Left lung (tissue), 10 donors: Measurements from ENCODE around the gene KLB. TPM values are rescaled to one million over a fixed set of nuclear protein-coding genes. Genes with fewer than 3 reads are reported as not detected.
A peak's percentile ranks its signal among the peaks of the same experiment; 100 is the strongest.
"Not testable (repeated sequence)": the region's sequence is repeated elsewhere in the genome, so short reads cannot be mapped to it uniquely, and the experiment has no call there.

Source experiments
- ATAC-seq: fragments of 200-7000 bp; cut with Tn5 transposase; one replicate; pipeline ENCODE4 v1.9.1; 2020; ENCODE audit warnings: moderate library complexity
- DNase-seq, 4 donors: peaks; one replicate each; pipeline ENCODE4 v3.0.0-alpha.2; 2013 to 2020
- H3K27ac ChIP-seq, 2 donors: fragments of 200-600 bp; sonication (generic) in 1 of 2; one replicate each; pipeline versions ENCODE4 v1.5.0 to v1.8.0; 2020 to 2021
- H3K27me3 ChIP-seq, 2 donors: fragments of 200-600 bp; sonication (generic) in 1 of 2; one replicate each; pipeline versions ENCODE4 v1.5.0 to v1.8.0; 2020 to 2021
- H3K36me3 ChIP-seq, 2 donors: fragments of 200-600 bp; sonication (generic) in 1 of 2; one replicate each; pipeline versions ENCODE4 v1.5.0 to v1.8.0; 2020 to 2021
- H3K4me1 ChIP-seq, 2 donors: fragments of 200-600 bp; one replicate each; pipeline ENCODE4 v1.8.0; 2021
- H3K4me3 ChIP-seq, 2 donors: fragments of 200-600 bp; sonication (generic) in 1 of 2; one replicate each; pipeline versions ENCODE4 v1.5.0 to v1.8.0; 2020 to 2021; ENCODE audit warnings: mild to moderate bottlenecking in 1 of 2
- H3K9me3 ChIP-seq, 2 donors: fragments of 200-600 bp; sonication (generic) in 1 of 2; one replicate each; pipeline versions ENCODE4 v1.5.0 to v1.8.0; 2020 to 2021
- CTCF ChIP-seq, 2 donors: fragments of 200-600 bp; sonication (generic) in 1 of 2; IDR thresholded peaks; one replicate each; pipeline versions ENCODE4 v1.5.0 to v1.8.0; 2021; ENCODE audit warnings: antibody characterized with exemption in 2 of 2
- intact Hi-C, 2 donors: fragments of 100-400 bp; cut with DNase I; formaldehyde crosslinking; loops; one replicate each; pipeline versions ENCODE4 v1.11.2 to v1.14.2; 2022
- polyA plus RNA-seq, 6 donors: library from polyadenylated mRNA; unstranded; fragments of 120-200 nt; gene quantifications; one replicate each; pipeline ENCODE4 v1.2.1, GENCODE V29; 2013; ENCODE audit not compliant: insufficient read length in 6 of 6
- total RNA-seq, 2 donors: library from RNA; stranded (reverse); fragmentation: NEBNext Ultra II Directional; extraction: Animal tissue kit (Norgen Biotek cat#: 25700); gene quantifications; one replicate each; pipeline ENCODE4 v1.2.1, GENCODE V29; 2021
- donor health status: DM: no; HTN: yes; CAD: no.
- donor health status: DM: no; HTN: no; CAD: no.

KLB gene
- total and polyA plus RNA-seq, 8 donors = 0.18 to 2.2 (median 0.41) TPM

GRCh38 chr4:39365360-39365759 lies 41.4 kb upstream of the KLB start:
- ATAC-seq (peak; percentile 11), DNase-seq (no peak)
- TF ChIP-seq CTCF (IDR thresholded peaks at IDR 0.05) = no peak
- peak overlapping the region; percentile 86 to 87 for H3K27ac ChIP-seq
- H3K27me3 ChIP-seq = no peaks in the 10 kb centered on the region
- H3K36me3 ChIP-seq = no peaks in the 10 kb centered on the region
- intact Hi-C loops = no loop called here
- H3K4me3 ChIP-seq = peak overlapping the region; percentile 93 to 97
- H3K9me3 ChIP-seq = no peaks in the 10 kb centered on the region
- H3K4me1 ChIP-seq = peaks cover 4 to 32% of the 10 kb centered on the region in 2 donors

DNA sequence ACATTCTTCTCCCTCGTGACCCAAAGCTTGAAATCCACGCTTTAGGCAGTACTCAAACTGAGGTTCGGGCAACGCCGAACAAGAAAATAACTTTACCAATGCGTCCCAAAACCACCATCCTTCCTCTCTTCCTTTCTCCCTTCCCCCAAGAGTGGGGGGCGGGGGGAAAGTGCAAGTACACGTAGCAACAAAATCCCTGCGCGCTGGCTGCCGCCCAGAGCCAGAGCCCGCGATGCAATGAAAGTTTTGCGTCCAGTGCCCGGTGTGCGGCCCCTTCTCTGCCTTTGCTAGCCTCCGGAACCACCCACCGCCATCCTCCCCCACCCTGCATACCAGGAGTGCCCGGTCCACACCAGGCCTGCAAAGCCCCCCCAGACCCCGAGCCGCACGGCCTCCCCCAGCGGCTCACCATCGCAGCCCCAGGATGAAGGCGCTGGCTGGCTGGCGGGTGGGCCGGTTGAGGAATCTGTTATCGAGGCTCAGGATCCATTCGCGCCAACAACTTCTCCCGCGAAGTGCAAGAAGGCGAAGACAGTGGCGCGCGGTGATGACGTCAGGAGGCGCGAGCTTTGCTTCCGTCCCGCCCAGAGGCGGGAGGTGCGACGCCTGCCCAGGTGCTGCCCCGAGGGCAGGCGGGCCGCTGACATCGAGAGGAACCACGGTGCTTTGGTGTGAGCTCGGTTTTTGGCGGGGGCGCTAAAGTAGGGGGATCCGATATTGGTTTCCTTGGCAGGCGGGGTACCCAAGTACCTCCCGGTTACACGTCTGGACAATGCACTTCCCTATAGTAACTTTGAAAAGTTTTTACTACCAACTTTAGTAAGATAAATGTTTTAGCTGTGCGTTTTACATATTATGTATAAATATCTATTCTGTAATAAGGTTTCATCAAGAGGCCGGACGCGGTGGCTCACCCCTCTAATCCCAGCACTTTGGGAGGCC lies 40.6 kb upstream of the KLB start, which contains the start of gene RFC1:
TSS of gene RFC1 (minus strand) at position 533 of the 942 bp plus-strand sequence. CDS start at position 412, 121 bp downstream.
- Histone ChIP-seq H3K27ac (peak within 1 kb of the TSS; percentile 86 to 87), H3K4me3 (peak within 1 kb of the TSS; percentile 93 to 97), H3K4me1 (peaks cover 4 to 32% of the 10 kb centered on the region in 2 donors), H3K36me3 (no peaks in the 10 kb centered on the region), H3K9me3 (peaks cover 0 to 3% of the 10 kb centered on the region in 2 donors), H3K27me3 (no peaks in the 10 kb centered on the region)
- peak; percentile 89 to 98 (median 94) for DNase-seq
- TF ChIP-seq CTCF (IDR thresholded peaks at IDR 0.05) = no peak
- ATAC-seq = peak; percentile 97
- intact Hi-C loops = no loop called here

- no peak for DNase-seq
- intact Hi-C loops = no loop called here
- Histone ChIP-seq H3K36me3 (no peaks in the 10 kb centered on the region), H3K4me3 (no peak overlapping the region), H3K4me1 (peaks cover 4 to 32% of the 10 kb centered on the region in 2 donors), H3K27ac (no peak overlapping the region), H3K9me3 (peaks cover 0 to 7% of the 10 kb centered on the region in 2 donors), H3K27me3 (no peaks in the 10 kb centered on the region)
- no peak for ATAC-seq
- no peak for TF ChIP-seq CTCF (IDR thresholded peaks at IDR 0.05)
Observed at GRCh38 chr4:39367166-39367565, 39.6 kb upstream of the KLB start.

- Histone ChIP-seq H3K4me3 (no peak overlapping the region), H3K27ac (no peak overlapping the region), H3K9me3 (peaks cover 0 to 7% of the 10 kb centered on the region in 2 donors), H3K27me3 (no peaks in the 10 kb centered on the region), H3K36me3 (no peaks in the 10 kb centered on the region), H3K4me1 (peaks cover 2 to 15% of the 10 kb centered on the region in 2 donors)
- intact Hi-C loops = no loop called here
- no peak for TF ChIP-seq CTCF (IDR thresholded peaks at IDR 0.05)
- ATAC-seq (no peak), DNase-seq (no peak)
Observed at GRCh38 chr4:39369301-39369700, 37.4 kb upstream of the KLB start.

GRCh38 chr4:39371209-39371608 lies 35.5 kb upstream of the KLB start:
- H3K27ac ChIP-seq, intact Hi-C loops, DNase-seq, ATAC-seq, H3K4me1 ChIP-seq, H3K4me3 ChIP-seq, H3K36me3 ChIP-seq, H3K9me3 ChIP-seq, H3K27me3 ChIP-seq: not testable (repeated sequence)
